ENCODE measurements around the gene TNFSF10. TPM values are rescaled to one million over a fixed set of nuclear protein-coding genes. Genes with fewer than 3 reads are reported as not detected.

The TNFSF10 gene
- total RNA-seq, 1 donor from 2014 or later = not detected

DNA sequence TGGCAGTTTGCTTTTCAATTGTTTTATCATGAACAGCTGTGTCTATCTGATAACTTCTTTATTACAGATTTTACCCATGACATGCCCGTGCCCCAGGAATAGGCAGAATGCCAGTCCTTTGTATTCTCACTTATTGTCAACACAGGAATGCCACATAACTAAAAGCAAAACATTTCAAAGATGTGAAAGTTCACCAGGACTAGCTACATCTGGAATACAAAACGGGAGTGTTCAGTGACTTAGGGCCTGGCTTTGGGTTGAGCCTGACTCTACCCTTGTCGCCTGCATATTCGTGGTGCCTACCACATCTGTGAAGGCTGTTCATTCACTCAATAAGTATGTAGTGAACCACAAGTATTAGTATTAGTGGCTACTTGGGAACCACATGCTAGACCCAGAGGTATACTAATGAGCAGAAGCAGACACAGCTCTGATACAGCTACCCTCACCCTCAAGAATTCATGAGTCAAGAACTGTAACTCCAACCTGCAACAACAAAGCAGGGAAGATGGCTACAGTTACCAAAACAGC lies 2.9 kb downstream of the TNFSF10 start:
- no peaks in the 10 kb centered on the region for H3K36me3 Mint-ChIP-seq (ENCODE audit: low read depth)
- H3K27ac Mint-ChIP-seq (ENCODE audit: unreplicated experiment) = no peak overlapping the region

DNA sequence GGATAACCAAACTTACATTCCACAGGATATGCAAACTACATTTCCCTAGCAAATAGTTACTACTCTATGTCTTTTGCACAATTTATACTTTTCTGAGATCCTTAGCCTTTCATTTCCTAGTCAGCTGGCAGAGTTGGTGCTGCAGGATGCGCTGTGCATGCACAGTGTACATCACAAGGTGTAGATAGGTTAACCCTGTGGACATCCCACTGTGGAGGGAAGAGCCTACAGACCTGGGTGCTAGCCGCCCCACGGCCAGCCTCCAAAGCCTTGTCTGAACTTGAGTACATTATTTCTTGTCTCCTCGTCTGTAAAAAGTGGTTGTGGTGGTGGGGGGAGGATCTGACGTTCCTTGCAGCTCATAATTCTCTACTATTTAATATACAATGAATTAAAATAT lies 3.5 kb downstream of the TNFSF10 start:
- H3K27ac Mint-ChIP-seq (ENCODE audit: unreplicated experiment) = no peak overlapping the region
- no peak overlapping the region for H3K4me3 Mint-ChIP-seq
- no peaks in the 10 kb centered on the region for H3K36me3 Mint-ChIP-seq (ENCODE audit: low read depth)
- no peaks in the 10 kb centered on the region for H3K9me3 Mint-ChIP-seq
- H3K4me1 Mint-ChIP-seq = peaks cover 14% of the 10 kb centered on the region
- TF ChIP-seq, protein P1, sequence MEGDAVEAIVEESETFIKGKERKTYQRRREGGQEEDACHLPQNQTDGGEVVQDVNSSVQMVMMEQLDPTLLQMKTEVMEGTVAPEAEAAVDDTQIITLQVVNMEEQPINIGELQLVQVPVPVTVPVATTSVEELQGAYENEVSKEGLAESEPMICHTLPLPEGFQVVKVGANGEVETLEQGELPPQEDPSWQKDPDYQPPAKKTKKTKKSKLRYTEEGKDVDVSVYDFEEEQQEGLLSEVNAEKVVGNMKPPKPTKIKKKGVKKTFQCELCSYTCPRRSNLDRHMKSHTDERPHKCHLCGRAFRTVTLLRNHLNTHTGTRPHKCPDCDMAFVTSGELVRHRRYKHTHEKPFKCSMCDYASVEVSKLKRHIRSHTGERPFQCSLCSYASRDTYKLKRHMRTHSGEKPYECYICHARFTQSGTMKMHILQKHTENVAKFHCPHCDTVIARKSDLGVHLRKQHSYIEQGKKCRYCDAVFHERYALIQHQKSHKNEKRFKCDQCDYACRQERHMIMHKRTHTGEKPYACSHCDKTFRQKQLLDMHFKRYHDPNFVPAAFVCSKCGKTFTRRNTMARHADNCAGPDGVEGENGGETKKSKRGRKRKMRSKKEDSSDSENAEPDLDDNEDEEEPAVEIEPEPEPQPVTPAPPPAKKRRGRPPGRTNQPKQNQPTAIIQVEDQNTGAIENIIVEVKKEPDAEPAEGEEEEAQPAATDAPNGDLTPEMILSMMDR (conservative IDR thresholded peaks at IDR 0.05) = no peak
- no peaks in the 10 kb centered on the region for H3K27me3 Mint-ChIP-seq (ENCODE audit: low read depth)
- DNase-seq (ENCODE audit: low read depth, low spot score) = no peak

More for the DNA sequence above, 2.9 kb downstream of the TNFSF10 start:
- TF ChIP-seq, protein P1 (conservative IDR thresholded peaks at IDR 0.05) = no peak
- Mint-ChIP-seq H3K9me3 (no peaks in the 10 kb centered on the region), H3K4me3 (no peak overlapping the region), H3K27me3 (ENCODE audit: low read depth) (no peaks in the 10 kb centered on the region), H3K4me1 (peaks cover 14% of the 10 kb centered on the region)
- no peak for DNase-seq (ENCODE audit: low read depth, low spot score)

DNA sequence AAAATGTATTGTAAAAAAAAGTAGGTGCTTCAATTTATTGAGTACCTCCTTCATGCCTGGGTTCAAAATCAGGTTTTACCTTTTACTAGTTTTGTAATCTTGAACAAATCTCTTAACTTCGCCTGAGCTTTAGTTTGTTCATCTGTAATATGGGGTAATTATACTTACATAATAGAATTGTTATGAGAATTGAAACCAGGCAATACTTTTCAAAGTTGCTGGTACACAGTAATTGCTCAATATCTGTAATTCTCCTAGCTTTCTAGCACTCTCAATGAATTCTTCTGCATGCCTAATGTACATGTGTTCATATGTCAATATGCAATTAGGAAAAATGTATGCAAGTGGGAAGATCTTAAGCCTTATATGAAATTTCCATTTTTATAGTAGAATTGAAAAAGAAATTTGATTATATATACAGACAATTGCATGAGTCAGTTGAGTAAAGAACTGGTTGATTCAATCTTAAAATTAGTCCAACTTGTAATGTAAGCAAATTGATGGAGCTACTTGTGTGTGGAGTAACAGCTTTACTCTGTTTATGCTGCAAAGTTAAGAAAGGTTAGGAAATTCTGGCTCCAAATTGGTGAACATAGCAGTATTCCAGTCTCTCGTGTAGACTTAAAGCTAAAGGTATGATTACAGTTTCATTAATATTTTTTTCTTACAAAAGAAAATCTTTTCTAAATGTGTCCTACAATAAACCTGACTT lies 4.1 kb downstream of the TNFSF10 start:
- Mint-ChIP-seq H3K36me3 (ENCODE audit: low read depth) (no peaks in the 10 kb centered on the region), H3K4me1 (peaks cover 14% of the 10 kb centered on the region), H3K9me3 (no peaks in the 10 kb centered on the region), H3K4me3 (no peak overlapping the region), H3K27me3 (ENCODE audit: low read depth) (no peaks in the 10 kb centered on the region), H3K27ac (ENCODE audit: unreplicated experiment) (no peak overlapping the region)
- TF ChIP-seq, protein P1 (conservative IDR thresholded peaks at IDR 0.05) = no peak
- no peak for DNase-seq (ENCODE audit: low read depth, low spot score)

DNA sequence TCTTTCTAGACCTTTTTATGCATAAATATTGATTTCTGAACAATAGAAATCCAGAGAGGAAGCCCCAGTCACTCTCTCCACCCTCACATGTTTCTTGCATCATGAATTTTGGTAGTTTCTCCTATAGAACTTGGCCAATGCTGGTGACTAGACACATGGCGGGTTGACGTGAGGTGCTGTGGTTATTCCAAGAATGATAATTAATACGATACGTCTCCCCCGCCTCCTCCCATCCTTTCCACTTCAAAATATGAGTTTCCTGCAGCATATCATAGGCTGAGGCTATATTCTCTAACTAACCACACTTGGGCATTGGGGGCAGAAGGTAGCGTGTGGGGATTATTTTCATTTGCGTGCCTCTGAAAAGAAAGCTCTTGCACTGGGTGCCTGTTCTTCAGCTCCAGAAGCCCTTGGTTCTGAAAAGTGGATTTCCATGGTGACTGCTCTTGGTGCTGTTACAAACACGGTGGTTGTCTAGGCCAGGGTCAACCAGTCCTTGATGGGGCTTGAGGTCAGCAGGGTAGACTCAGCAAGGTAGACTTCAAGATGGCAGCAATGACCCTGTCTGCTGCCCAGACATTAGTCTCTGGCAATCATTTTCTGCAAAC lies 5.3 kb downstream of the TNFSF10 start:
- Mint-ChIP-seq H3K9me3 (no peaks in the 10 kb centered on the region), H3K4me1 (peaks cover 2% of the 10 kb centered on the region), H3K27ac (ENCODE audit: unreplicated experiment) (no peak overlapping the region), H3K36me3 (ENCODE audit: low read depth) (no peaks in the 10 kb centered on the region), H3K4me3 (no peak overlapping the region), H3K27me3 (ENCODE audit: low read depth) (peaks cover 4% of the 10 kb centered on the region)
- DNase-seq (ENCODE audit: low read depth, low spot score) = no peak
- TF ChIP-seq, protein P1 (conservative IDR thresholded peaks at IDR 0.05) = no peak

DNA sequence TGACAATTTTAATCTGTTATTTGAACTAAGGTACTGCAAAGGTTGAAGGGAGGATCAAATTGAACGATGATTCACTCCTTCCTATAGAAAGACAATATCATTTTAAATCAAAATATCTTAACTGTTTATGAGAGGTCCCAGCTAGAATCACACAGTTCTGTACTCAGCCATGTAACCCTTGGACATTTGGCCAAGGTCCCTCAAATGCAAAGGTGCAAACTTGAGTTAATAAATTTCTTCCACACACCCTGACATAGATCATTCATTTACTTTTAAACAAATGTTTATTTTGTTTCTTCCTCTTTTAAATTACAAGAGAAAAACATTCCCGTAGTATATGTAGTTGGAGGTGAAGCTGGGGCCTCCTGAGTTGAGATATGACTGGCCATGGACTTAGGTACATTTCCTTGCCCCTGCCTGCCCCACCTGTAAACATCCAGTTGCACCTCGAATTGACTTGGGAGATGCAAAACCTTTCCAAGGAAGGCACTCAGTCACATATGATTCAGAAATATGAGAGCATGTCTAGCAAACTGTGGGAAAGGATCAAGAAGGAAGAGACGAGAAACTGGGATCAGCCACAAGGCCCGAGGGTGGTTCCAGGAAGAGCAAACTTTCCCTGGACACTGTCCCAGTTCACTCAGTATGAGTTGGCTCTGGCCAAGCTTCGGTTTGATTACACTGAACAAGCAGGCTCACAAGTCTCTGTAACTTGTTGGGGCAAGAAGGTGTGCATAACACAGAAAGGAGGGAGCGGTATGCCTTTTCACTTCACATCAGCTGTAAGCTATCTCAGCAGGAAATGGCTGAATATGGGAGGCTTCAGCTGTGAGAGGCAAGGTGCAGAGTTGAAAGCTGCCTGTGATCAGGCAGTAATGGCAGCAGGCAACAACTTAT lies 6.7 kb downstream of the TNFSF10 start:
- Mint-ChIP-seq H3K9me3 (no peaks in the 10 kb centered on the region), H3K4me3 (no peak overlapping the region), H3K27ac (ENCODE audit: unreplicated experiment) (peak overlapping the region; percentile 81), H3K4me1 (no peaks in the 10 kb centered on the region), H3K36me3 (ENCODE audit: low read depth) (no peaks in the 10 kb centered on the region), H3K27me3 (ENCODE audit: low read depth) (peaks cover 11% of the 10 kb centered on the region)
- TF ChIP-seq, protein P1 (conservative IDR thresholded peaks at IDR 0.05) = no peak
- DNase-seq (ENCODE audit: low read depth, low spot score) = no peak

Data from neural crest cell (in vitro differentiated cells).